AG08395 (cell line): ENCODE results near the gene RIN1.
"Not testable (repeated sequence)": the region's sequence is repeated elsewhere in the genome, so short reads cannot be mapped to it uniquely, and the experiment has no call there.

Experiments
- DNase-seq: peaks from one replicate; pipeline ENCODE4 v3.0.0; 2012; ENCODE audit warnings: mixed read lengths, low spot score

Gene RIN1

GRCh38 chr11:66336234-66337102, at the start of gene RIN1:
Gene RIN1 (minus strand): TSS chr11:66336434. CDS start chr11:66336402, 32 bp downstream.
- peak; percentile 97 for DNase-seq

GRCh38 chr11:66384316-66384715, 48.1 kb upstream of the RIN1 start:
- DNase-seq, result not testable (repeated sequence)

- not testable (repeated sequence) for DNase-seq
Measured at GRCh38 chr11:66380264-66380663, 44.0 kb upstream of the RIN1 start.

- not testable (repeated sequence) for DNase-seq
Measured at GRCh38 chr11:66373690-66374287, 37.6 kb upstream of the RIN1 start.

GRCh38 chr11:66373265-66373664, 37.0 kb upstream of the RIN1 start:
- DNase-seq, result no peak

GRCh38 chr11:66371627-66372415, 35.6 kb upstream of the RIN1 start, which contains the start of gene SLC29A2:
Gene SLC29A2 (minus strand): TSS chr11:66371760. CDS start chr11:66371591, 169 bp downstream.
- peak; percentile 17 for DNase-seq

GRCh38 chr11:66369073-66369894, 33.0 kb upstream of the RIN1 start:
- DNase-seq, result no peak

GRCh38 chr11:66368484-66368883, 32.2 kb upstream of the RIN1 start:
- no peak for DNase-seq

- no peak for DNase-seq
Measured at GRCh38 chr11:66367561-66368312, 31.5 kb upstream of the RIN1 start.

GRCh38 chr11:66366844-66367477, 30.7 kb upstream of the RIN1 start:
- DNase-seq, result no peak

- DNase-seq, result no peak
Measured at GRCh38 chr11:66365711-66366619, 29.7 kb upstream of the RIN1 start.

- DNase-seq, result no peak
Measured at GRCh38 chr11:66365166-66365565, 28.9 kb upstream of the RIN1 start.

- DNase-seq, result no peak
Measured at GRCh38 chr11:66363805-66364535, 27.7 kb upstream of the RIN1 start.

- no peak for DNase-seq
Measured at GRCh38 chr11:66363187-66363601, 27.0 kb upstream of the RIN1 start.

GRCh38 chr11:66362481-66363147, 26.4 kb upstream of the RIN1 start:
- no peak for DNase-seq

GRCh38 chr11:66361502-66361941, 25.3 kb upstream of the RIN1 start:
- no peak for DNase-seq

GRCh38 chr11:66360406-66361073, 24.3 kb upstream of the RIN1 start:
- no peak for DNase-seq
